IPS-NIHi7 (cell line): ENCODE measurements around the gene TOM1.

Experiments used
- DNase-seq: peaks from one replicate; pipeline ENCODE4 v3.0.0; 2012; ENCODE audit warnings: mixed read lengths; ENCODE audit errors: extremely low spot score

TOM1 gene

GRCh38 chr22:35369996-35370395 lies 70.3 kb downstream of the TOM1 start:
- DNase-seq = no peak

DNA sequence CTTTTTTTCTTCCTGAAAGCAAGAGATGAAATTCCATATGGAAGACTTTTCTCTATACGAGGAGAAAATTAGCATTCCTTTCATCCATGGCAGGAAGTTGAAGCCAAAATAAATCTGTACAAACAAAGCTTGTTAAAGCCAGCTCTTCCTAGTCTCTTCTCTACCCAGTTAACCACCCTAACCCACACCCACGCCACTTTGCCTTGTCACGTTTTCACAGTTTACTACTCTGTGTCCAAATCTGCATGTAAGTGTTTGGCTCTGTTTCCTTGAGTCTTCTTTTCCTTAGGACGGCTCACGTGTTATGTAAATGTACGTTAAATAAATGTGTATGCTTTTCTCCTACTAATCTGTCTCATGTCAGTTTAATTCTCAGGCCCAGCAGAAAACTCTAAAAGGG lies 74.1 kb downstream of the TOM1 start:
- DNase-seq = no peak

DNA sequence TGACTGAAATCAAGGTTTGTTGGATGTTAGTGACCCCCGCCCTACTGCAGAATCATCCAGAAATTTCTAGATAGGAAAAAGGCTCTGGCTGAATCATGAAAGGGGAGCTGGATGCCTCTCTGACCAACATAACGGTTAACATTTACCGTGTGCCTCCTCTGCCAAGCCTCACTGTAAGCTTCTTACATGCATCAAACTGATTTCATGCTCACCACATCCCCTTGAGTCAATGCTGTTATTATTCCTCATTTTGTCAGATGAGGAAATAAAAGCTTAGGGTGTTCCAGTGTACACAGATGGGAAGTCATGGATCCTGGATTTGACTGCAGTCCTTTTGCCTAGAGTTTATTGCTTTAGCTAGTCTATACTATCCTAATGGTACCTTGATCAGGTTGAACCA lies 75.3 kb downstream of the TOM1 start:
- no peak for DNase-seq

- DNase-seq = no peak
Observed at GRCh38 chr22:35375526-35375925, 75.8 kb downstream of the TOM1 start.

- peak; percentile 91 for DNase-seq
Observed at GRCh38 chr22:35376728-35377472, 77.2 kb downstream of the TOM1 start.

GRCh38 chr22:35377735-35378134 lies 78.0 kb downstream of the TOM1 start:
- DNase-seq = no peak

DNA sequence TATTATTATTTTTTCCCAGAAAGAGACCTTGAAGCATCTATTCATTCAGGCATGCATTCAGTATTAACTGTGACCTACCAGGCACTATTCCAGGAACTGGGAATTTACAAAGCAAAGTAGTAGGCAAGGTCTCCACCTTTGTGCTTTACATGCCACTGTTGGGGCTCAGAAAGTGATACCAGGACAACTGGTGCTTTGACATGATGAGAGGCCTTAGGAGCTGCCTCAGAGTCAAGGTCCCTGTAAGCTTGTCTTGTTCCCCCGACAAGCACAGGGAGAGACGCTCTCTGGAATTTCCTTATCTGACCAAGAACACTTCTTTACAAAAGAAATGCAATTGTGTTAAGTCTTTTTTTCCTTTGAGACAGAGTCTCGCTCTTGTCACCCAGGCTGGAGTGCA lies 78.9 kb downstream of the TOM1 start:
- no peak for DNase-seq

DNA sequence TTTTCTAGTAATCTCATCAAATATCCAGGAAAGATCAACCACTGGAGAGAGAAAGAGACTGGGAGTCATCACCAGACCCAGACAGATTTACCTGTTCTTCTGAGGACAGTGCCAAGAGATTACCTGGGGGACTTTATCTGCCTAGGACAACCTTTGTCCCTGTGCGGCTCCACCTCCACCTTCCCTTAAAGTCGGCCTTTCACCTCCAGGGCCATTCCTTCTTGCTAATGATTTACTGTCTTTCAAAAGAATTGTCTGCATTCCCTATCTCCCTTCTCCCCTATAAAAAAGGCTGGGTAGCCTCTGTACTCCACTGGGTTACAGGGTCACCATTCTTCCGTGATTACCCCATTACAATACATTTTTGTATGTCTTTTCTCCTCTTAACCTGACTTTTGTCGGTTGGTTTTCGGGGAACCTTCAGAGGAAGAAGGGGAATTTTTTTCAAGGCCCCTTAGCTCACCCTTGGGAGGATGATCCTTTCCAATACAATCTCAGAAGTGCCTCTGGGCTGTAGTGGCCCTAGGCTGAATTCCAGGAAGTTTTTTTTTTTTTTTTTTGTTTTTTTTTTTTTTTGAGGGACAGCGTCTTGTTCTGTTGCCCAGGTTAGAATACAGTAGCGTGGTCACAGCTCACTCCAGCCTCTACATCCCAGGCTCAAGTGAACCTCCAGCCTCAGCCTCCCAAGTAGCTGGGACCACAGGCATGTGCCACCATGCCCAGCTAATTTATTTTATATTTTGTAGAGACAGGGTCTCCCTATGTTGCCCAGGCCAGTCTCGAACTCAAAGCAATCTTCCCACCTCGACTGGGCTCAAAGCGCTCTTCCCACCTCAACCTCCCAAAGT lies 79.7 kb downstream of the TOM1 start:
- no peak for DNase-seq

GRCh38 chr22:35380013-35380412 lies 80.3 kb downstream of the TOM1 start:
- DNase-seq = no peak

DNA sequence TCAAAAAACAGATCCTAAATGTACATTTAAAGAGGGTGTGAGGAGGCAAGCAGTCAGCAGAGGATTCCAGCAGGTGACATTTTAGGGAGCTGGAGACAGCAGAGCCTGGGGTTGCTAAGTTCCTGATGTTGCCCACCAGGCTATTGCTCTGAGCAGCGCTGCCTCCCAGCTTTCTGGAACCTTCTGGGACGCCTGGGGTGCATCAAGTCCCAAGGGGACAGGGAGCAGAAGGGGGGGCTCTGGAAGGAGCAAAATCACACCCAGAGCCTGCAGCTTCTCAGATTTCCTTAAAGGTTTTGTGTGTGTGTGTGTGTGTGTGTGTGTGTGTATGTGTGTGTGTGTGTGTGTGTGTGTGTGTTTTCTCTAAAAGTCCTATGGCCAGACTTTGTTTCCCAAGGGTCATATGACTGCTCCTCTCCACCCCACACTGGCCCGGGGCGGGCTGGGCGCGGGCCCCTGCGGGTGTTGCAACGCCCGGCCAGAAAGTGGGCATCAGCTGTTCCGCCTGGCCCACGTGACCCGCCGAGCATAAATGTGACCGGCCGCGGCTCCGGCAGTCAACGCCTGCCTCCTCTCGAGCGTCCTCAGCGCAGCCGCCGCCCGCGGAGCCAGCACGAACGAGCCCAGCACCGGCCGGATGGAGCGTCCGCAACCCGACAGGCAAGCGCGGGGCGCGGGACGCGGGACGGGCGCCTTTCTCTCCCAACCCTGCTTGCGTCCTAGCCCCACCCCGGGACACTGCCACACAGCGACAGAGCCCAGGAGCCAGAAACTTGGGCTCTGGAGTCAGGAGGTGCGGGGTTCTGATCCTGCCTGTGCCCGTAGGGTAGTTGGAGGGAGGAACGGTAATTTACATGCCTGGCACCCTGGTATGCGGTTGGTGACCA lies 81.1 kb downstream of the TOM1 start, which contains the start of gene HMOX1:
HMOX1 (plus strand) TSS at position 560 of the 887 bp plus-strand sequence; CDS start at position 638, 78 bp downstream.
- peak; percentile 81 for DNase-seq

GRCh38 chr22:35381424-35382009 lies 81.8 kb downstream of the TOM1 start:
- no peak for DNase-seq

- no peak for DNase-seq
Observed at GRCh38 chr22:35383679-35384071, 84.0 kb downstream of the TOM1 start.

DNA sequence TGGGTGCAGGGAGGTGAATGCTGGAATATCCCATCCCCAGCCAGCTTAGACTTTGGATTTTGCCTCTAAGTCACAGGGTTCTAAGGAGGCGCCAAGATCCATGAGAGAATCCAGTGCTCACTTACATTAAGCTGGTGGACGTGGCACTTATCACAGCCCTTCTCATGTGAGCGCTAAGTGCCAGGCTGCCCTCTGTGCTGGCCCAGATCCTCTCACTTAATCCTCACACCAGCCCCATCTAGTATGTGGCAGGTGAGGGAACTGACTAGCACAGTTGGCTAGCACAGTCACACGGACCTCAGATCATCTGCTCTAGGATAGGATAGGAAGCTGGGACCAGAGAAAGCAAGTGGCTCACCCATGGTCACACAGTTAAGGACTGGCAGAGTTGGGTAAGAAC lies 84.8 kb downstream of the TOM1 start:
- DNase-seq = no peak

DNA sequence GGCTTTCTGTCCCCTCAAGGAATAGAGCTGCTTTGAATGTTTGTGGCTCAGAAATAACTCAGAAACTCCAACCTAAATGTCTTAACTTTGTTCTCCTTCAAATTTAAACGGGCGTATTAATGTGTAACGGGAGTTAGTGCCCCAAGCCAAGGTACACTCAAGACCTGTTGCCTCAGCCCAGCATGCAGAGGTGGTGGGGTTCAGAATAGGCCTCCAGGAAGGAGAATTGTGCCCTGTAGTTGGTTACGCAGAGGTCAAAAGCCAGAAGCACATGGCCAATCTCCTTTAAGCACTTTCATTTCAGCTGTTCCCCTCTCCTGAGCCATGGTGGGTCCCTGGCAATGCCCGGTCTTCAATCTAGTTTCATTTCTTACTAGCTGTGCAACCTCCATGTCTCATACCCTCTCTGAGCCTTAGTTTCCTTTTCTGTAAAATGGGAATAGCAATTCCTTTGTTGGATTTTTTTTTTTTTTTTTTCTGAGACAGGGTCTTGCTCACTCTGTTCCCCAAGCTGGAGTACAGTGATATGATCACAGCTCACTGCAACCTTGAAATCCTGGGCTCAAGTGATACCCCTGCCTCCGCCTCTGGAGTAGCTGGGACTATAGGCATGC lies 85.4 kb downstream of the TOM1 start:
- DNase-seq = no peak

- no peak for DNase-seq
Observed at GRCh38 chr22:35386670-35387288, 87.1 kb downstream of the TOM1 start.

GRCh38 chr22:35390933-35391332 lies 91.2 kb downstream of the TOM1 start:
- no peak for DNase-seq

DNA sequence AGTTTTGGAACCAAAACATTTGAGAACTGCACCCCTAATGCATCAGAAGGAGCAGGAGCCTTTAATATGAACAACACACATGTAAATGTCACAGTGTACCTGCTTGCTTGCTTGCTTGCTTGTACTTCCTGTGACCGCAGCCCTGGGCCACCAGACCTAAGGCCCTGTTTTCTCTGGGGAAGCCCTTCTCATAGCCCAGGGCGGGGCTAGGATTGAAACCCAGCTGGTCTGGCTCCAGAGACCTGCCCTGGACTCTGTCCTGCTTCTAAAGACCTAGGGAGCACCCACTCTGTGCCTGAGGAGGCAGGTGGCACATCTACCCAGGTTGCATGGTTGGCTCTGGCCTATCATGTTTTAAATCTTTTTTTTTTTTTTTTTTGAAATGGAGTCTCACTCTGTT lies 92.7 kb downstream of the TOM1 start:
- DNase-seq = no peak

- no peak for DNase-seq
Observed at GRCh38 chr22:35393116-35394010, 93.7 kb downstream of the TOM1 start.

DNA sequence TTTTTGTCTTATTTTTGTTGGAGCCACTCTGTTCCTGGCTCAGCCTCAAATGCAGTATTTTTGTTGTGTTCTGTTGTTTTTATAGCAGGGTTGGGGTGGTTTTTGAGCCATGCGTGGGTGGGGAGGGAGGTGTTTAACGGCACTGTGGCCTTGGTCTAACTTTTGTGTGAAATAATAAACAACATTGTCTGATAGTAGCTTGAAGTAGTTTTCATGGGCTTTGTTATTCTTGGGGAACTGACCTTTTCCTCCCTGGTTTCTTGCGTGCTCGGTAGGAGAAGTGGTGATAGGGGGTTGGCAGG lies 94.3 kb downstream of the TOM1 start:
- DNase-seq = no peak
